ENCODE measurements around the gene FBXW2. TPM values are rescaled to one million over a fixed set of nuclear protein-coding genes. Genes with fewer than 3 reads are reported as not detected.

Gene FBXW2
- total RNA-seq, 1 donor from 2014 or later = 84.7 TPM

DNA sequence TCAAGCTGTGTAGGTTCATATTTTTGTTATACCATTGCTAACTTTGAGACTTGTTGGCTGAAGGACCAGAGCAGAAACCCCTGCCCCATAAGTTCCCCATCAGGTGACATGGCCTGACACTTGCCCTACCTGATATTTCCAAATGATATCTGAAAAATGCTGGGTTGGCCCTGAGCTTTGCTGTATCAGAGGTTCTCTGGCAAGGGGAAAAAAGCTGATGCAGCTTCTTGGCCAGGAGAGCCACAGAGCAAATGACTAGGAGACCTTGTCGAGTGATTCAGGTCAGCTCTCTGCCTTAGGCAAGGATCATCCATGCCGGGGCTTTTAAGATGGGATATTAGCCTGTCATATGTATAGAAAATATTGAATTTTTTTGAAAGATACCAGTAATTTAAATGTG is 76.0 kb downstream of the FBXW2 start:
- H3K36me3 Mint-ChIP-seq (ENCODE audit: unreplicated experiment) = no peaks in the 10 kb centered on the region
- H3K9me3 Mint-ChIP-seq (ENCODE audit: unreplicated experiment) = no peaks in the 10 kb centered on the region
- H3K4me3 Mint-ChIP-seq (ENCODE audit: unreplicated experiment) = no peak overlapping the region
- H3K27ac Mint-ChIP-seq (ENCODE audit: unreplicated experiment) = no peak overlapping the region
- H3K27me3 Mint-ChIP-seq (ENCODE audit: unreplicated experiment) = no peaks in the 10 kb centered on the region
- DNase-seq (ENCODE audit: extremely low spot score, unreplicated experiment) = no peak
- H3K4me1 Mint-ChIP-seq (ENCODE audit: unreplicated experiment) = peaks cover 23% of the 10 kb centered on the region
- TF ChIP-seq, protein P1, sequence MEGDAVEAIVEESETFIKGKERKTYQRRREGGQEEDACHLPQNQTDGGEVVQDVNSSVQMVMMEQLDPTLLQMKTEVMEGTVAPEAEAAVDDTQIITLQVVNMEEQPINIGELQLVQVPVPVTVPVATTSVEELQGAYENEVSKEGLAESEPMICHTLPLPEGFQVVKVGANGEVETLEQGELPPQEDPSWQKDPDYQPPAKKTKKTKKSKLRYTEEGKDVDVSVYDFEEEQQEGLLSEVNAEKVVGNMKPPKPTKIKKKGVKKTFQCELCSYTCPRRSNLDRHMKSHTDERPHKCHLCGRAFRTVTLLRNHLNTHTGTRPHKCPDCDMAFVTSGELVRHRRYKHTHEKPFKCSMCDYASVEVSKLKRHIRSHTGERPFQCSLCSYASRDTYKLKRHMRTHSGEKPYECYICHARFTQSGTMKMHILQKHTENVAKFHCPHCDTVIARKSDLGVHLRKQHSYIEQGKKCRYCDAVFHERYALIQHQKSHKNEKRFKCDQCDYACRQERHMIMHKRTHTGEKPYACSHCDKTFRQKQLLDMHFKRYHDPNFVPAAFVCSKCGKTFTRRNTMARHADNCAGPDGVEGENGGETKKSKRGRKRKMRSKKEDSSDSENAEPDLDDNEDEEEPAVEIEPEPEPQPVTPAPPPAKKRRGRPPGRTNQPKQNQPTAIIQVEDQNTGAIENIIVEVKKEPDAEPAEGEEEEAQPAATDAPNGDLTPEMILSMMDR (IDR thresholded peaks at IDR 0.05) = no peak

DNA sequence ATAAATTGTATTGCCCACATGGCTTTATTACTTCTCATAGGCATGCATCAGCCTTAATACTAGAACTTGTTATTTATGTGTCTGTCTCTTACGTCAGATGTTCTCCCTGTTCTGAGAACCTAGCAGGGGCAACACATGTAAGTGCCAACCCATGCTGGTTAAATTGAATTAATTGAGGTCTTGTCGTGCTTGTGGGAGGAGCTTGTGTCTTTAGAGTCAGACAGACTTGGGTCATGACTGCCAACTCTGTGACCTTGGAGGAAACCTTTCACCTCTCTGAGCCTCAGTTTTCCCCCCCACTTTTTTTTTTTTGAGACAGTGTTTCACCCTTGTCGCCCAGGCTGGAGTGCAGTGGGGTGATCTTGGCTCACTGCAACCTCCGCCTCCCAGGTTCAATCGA is 76.7 kb downstream of the FBXW2 start:
- Mint-ChIP-seq H3K27me3 (ENCODE audit: unreplicated experiment) (no peaks in the 10 kb centered on the region), H3K4me1 (ENCODE audit: unreplicated experiment) (peaks cover 30% of the 10 kb centered on the region), H3K36me3 (ENCODE audit: unreplicated experiment) (no peaks in the 10 kb centered on the region), H3K27ac (ENCODE audit: unreplicated experiment) (no peak overlapping the region), H3K9me3 (ENCODE audit: unreplicated experiment) (no peaks in the 10 kb centered on the region), H3K4me3 (ENCODE audit: unreplicated experiment) (no peak overlapping the region)
- DNase-seq (ENCODE audit: extremely low spot score, unreplicated experiment) = no peak
- TF ChIP-seq, protein P1 (IDR thresholded peaks at IDR 0.05) = no peak

DNA sequence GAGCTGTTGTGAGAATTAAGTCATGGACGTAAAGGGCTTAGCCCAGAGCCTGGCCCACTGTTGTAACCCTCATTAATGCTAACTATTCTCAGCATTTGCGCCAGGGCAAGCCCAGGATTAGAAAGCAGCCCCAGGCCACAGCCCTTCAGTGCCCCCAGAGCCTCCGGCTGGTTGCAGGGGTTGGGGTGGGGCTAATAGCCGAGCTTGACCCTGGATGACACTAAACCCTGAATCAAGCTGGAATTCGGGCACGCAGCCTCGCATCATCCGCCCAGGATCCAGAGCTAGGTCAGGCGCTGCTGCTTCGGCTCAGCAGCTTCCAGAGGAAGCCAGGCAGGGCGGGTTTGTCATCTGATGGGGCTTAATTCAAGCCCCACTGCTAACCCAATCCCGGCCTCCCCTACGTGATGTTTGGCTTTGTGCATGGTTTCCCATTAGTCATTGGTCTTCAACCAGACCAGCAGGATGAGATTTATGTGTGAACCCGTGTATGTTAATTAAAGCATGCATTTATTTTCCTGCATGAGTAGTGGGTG is 77.8 kb downstream of the FBXW2 start:
- TF ChIP-seq, protein P1 (IDR thresholded peaks at IDR 0.05) = no peak
- DNase-seq (ENCODE audit: extremely low spot score, unreplicated experiment) = no peak
- H3K4me3 Mint-ChIP-seq (ENCODE audit: unreplicated experiment) = peak overlapping the region; percentile 85
- H3K4me1 Mint-ChIP-seq (ENCODE audit: unreplicated experiment) = peaks cover 40% of the 10 kb centered on the region
- no peaks in the 10 kb centered on the region for H3K9me3 Mint-ChIP-seq (ENCODE audit: unreplicated experiment)
- no peaks in the 10 kb centered on the region for H3K36me3 Mint-ChIP-seq (ENCODE audit: unreplicated experiment)
- no peaks in the 10 kb centered on the region for H3K27me3 Mint-ChIP-seq (ENCODE audit: unreplicated experiment)
- peak overlapping the region; percentile 47 for H3K27ac Mint-ChIP-seq (ENCODE audit: unreplicated experiment)

DNA sequence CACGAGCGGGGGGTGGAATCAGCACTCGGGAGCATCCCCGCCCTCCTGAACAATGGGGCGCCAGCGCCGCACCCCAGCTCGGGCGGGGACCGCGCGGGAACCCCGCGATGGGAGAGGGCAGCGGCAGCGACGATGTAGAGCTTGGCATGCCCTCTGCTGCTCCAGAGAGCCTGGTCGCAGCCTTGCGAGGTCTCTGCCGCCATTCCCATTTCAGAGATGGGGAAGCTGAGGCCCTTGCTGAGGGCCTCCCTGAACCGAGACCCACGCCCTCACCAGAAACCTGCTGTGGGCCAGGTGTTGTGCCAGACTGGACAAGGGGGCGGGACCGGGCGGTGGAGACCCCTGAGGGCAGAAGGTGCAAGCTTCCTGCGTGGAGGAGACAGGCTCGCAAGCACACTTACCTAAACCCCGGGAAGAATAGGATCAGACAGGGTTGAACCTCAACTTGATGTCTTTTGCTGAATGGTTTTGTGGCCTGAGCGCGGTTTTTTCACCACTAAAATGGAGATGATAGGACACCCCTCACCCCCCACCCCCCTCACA is 78.3 kb downstream of the FBXW2 start:
- TF ChIP-seq, protein P1 (IDR thresholded peaks at IDR 0.05) = no peak
- peak overlapping the region; percentile 47 for H3K27ac Mint-ChIP-seq (ENCODE audit: unreplicated experiment)

DNA sequence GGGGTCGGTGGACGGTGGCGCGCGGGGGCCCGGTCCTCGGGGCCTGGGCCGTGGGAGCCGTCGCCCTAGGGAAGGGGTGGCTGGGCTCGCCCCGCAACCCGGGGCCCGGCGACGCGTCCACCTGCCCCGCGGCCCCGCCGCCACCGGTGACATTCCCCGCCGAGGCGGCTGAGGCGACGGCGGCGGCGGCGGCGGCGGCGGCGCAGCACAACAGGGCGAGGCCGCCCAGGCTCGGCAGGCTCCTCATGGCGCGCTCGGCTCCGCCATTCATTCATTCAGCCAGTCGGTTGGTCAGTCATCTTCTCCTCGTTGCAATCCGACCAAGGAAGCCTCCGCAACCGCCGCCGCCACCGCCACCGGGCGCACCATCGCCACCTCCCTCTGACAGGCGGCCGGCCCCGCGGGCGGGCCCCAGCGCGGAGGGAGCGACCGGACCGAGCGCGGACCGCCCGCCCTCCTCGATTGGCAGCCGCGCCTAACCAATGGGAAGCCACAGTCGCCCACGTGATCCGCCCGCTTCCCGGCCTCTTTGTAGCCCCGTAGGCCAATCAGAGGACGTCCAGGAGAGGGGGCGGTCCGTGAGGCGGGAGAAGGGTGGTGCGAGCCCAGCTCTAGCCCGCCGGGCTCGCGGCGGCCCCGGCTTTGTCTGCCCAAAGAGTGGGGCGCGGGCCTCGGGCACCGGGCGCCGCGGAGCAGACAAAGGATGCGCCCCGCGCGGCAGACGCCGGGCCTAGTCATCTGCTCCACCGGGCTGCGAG is 78.9 kb downstream of the FBXW2 start, which contains the start of gene MEGF9:
Gene MEGF9, minus strand, starts transcription at position 383 of the 758 bp plus-strand sequence. Its CDS starts 112 bp downstream, at position 271.
- H3K36me3 Mint-ChIP-seq (ENCODE audit: unreplicated experiment) = no peaks in the 10 kb centered on the region
- H3K4me1 Mint-ChIP-seq (ENCODE audit: unreplicated experiment) = peaks cover 46% of the 10 kb centered on the region
- H3K4me3 Mint-ChIP-seq (ENCODE audit: unreplicated experiment) = peak within 1 kb of the TSS; percentile 91
- H3K27ac Mint-ChIP-seq (ENCODE audit: unreplicated experiment) = peak within 1 kb of the TSS; percentile 47
- H3K27me3 Mint-ChIP-seq (ENCODE audit: unreplicated experiment) = no peaks in the 10 kb centered on the region
- TF ChIP-seq, protein P1 (IDR thresholded peaks at IDR 0.05) = no peak
- DNase-seq (ENCODE audit: extremely low spot score, unreplicated experiment) = peak; percentile 99
- H3K9me3 Mint-ChIP-seq (ENCODE audit: unreplicated experiment) = no peaks in the 10 kb centered on the region

More for the DNA sequence above, 78.3 kb downstream of the FBXW2 start:
- H3K9me3 Mint-ChIP-seq (ENCODE audit: unreplicated experiment) = no peaks in the 10 kb centered on the region
- peak overlapping the region; percentile 85 for H3K4me3 Mint-ChIP-seq (ENCODE audit: unreplicated experiment)
- DNase-seq (ENCODE audit: extremely low spot score, unreplicated experiment) = no peak
- H3K27me3 Mint-ChIP-seq (ENCODE audit: unreplicated experiment) = no peaks in the 10 kb centered on the region
- no peaks in the 10 kb centered on the region for H3K36me3 Mint-ChIP-seq (ENCODE audit: unreplicated experiment)
- H3K4me1 Mint-ChIP-seq (ENCODE audit: unreplicated experiment) = peaks cover 44% of the 10 kb centered on the region
